ENCODE measurements around the gene POM121.
"Not testable (repeated sequence)": the region's sequence is repeated elsewhere in the genome, so short reads cannot be mapped to it uniquely, and the experiment has no call there.

The POM121 gene

GRCh38 chr7:72924733-72925545 is at the start of gene POM121:
Gene POM121 (plus strand): TSS chr7:72925095. CDS start chr7:72925122, 27 bp downstream.
- Histone ChIP-seq H3K9me3 (ENCODE audit: control insufficient read depth, low read depth, low read length) (no peaks in the 10 kb centered on the region), H3K4me1 (ENCODE audit: control insufficient read depth, low read depth, low read length) (no peaks in the 10 kb centered on the region), H3K9ac (ENCODE audit: low read length) (peak within 1 kb of the TSS; percentile 96), H3K36me3 (ENCODE audit: control insufficient read depth, low read depth, low read length) (peaks cover 31% of the 10 kb centered on the region), H3K27ac (ENCODE audit: low read length) (peak within 1 kb of the TSS; percentile 92), H3K27me3 (ENCODE audit: control insufficient read depth, insufficient read depth, low read length) (no peaks in the 10 kb centered on the region), H3K4me3 (ENCODE audit: low read length) (peak within 1 kb of the TSS; percentile 86)

- peak overlapping the region; percentile 58 for H3K9ac ChIP-seq (ENCODE audit: low read length)
- H3K36me3 ChIP-seq (ENCODE audit: control insufficient read depth, low read depth, low read length); H3K9me3 ChIP-seq (ENCODE audit: control insufficient read depth, low read depth, low read length); H3K27me3 ChIP-seq (ENCODE audit: control insufficient read depth, insufficient read depth, low read length); H3K4me1 ChIP-seq (ENCODE audit: control insufficient read depth, low read depth, low read length); H3K27ac ChIP-seq (ENCODE audit: low read length): not testable (repeated sequence)
- H3K4me3 ChIP-seq (ENCODE audit: low read length), result peak overlapping the region; percentile 75
These were observed 45.7 kb upstream of the POM121 start for GRCh38 chr7:72879079-72879736.

- not testable (repeated sequence) for H3K27me3 ChIP-seq (ENCODE audit: control insufficient read depth, insufficient read depth, low read length); H3K9me3 ChIP-seq (ENCODE audit: control insufficient read depth, low read depth, low read length); H3K4me1 ChIP-seq (ENCODE audit: control insufficient read depth, low read depth, low read length); H3K36me3 ChIP-seq (ENCODE audit: control insufficient read depth, low read depth, low read length); H3K27ac ChIP-seq (ENCODE audit: low read length)
- peak overlapping the region; percentile 58 for H3K9ac ChIP-seq (ENCODE audit: low read length)
- H3K4me3 ChIP-seq (ENCODE audit: low read length), result peak overlapping the region; percentile 75
These were observed 45.1 kb upstream of the POM121 start for GRCh38 chr7:72879737-72880215.

GRCh38 chr7:72891750-72892149 is 33.1 kb upstream of the POM121 start:
- H3K4me3 ChIP-seq (ENCODE audit: low read length); H3K9me3 ChIP-seq (ENCODE audit: control insufficient read depth, low read depth, low read length); H3K4me1 ChIP-seq (ENCODE audit: control insufficient read depth, low read depth, low read length); H3K27me3 ChIP-seq (ENCODE audit: control insufficient read depth, insufficient read depth, low read length); H3K9ac ChIP-seq (ENCODE audit: low read length); H3K27ac ChIP-seq (ENCODE audit: low read length): not testable (repeated sequence)
- peaks cover 17% of the 10 kb centered on the region for H3K36me3 ChIP-seq (ENCODE audit: control insufficient read depth, low read depth, low read length)

- not testable (repeated sequence) for H3K27me3 ChIP-seq (ENCODE audit: control insufficient read depth, insufficient read depth, low read length); H3K36me3 ChIP-seq (ENCODE audit: control insufficient read depth, low read depth, low read length); H3K4me3 ChIP-seq (ENCODE audit: low read length); H3K9me3 ChIP-seq (ENCODE audit: control insufficient read depth, low read depth, low read length); H3K9ac ChIP-seq (ENCODE audit: low read length); H3K27ac ChIP-seq (ENCODE audit: low read length)
- peaks cover 15% of the 10 kb centered on the region for H3K4me1 ChIP-seq (ENCODE audit: control insufficient read depth, low read depth, low read length)
These were observed 20.2 kb upstream of the POM121 start for GRCh38 chr7:72904740-72905139.

GRCh38 chr7:72908422-72908821 is 16.5 kb upstream of the POM121 start:
- not testable (repeated sequence) for H3K9me3 ChIP-seq (ENCODE audit: control insufficient read depth, low read depth, low read length); H3K36me3 ChIP-seq (ENCODE audit: control insufficient read depth, low read depth, low read length); H3K27ac ChIP-seq (ENCODE audit: low read length); H3K27me3 ChIP-seq (ENCODE audit: control insufficient read depth, insufficient read depth, low read length); H3K4me3 ChIP-seq (ENCODE audit: low read length)
- Histone ChIP-seq H3K9ac (ENCODE audit: low read length) (peak overlapping the region; percentile 42), H3K4me1 (ENCODE audit: control insufficient read depth, low read depth, low read length) (peaks cover 16% of the 10 kb centered on the region)

GRCh38 chr7:72911395-72911794 is 13.5 kb upstream of the POM121 start:
- H3K27me3 ChIP-seq (ENCODE audit: control insufficient read depth, insufficient read depth, low read length), result not testable (repeated sequence)

GRCh38 chr7:72913750-72914149 is 11.1 kb upstream of the POM121 start:
- H3K4me1 ChIP-seq (ENCODE audit: control insufficient read depth, low read depth, low read length), result peaks cover 11% of the 10 kb centered on the region
- H3K4me3 ChIP-seq (ENCODE audit: low read length); H3K9me3 ChIP-seq (ENCODE audit: control insufficient read depth, low read depth, low read length); H3K27me3 ChIP-seq (ENCODE audit: control insufficient read depth, insufficient read depth, low read length); H3K36me3 ChIP-seq (ENCODE audit: control insufficient read depth, low read depth, low read length); H3K9ac ChIP-seq (ENCODE audit: low read length); H3K27ac ChIP-seq (ENCODE audit: low read length): not testable (repeated sequence)

More at GRCh38 chr7:72911395-72911794, 13.5 kb upstream of the POM121 start:
- H3K4me1 ChIP-seq (ENCODE audit: control insufficient read depth, low read depth, low read length), result peaks cover 16% of the 10 kb centered on the region
- not testable (repeated sequence) for H3K9me3 ChIP-seq (ENCODE audit: control insufficient read depth, low read depth, low read length); H3K9ac ChIP-seq (ENCODE audit: low read length); H3K36me3 ChIP-seq (ENCODE audit: control insufficient read depth, low read depth, low read length); H3K27ac ChIP-seq (ENCODE audit: low read length); H3K4me3 ChIP-seq (ENCODE audit: low read length)

GRCh38 chr7:72914756-72915525 is 10.0 kb upstream of the POM121 start:
- H3K4me3 ChIP-seq (ENCODE audit: low read length); H3K9me3 ChIP-seq (ENCODE audit: control insufficient read depth, low read depth, low read length); H3K27me3 ChIP-seq (ENCODE audit: control insufficient read depth, insufficient read depth, low read length); H3K27ac ChIP-seq (ENCODE audit: low read length); H3K4me1 ChIP-seq (ENCODE audit: control insufficient read depth, low read depth, low read length); H3K36me3 ChIP-seq (ENCODE audit: control insufficient read depth, low read depth, low read length); H3K9ac ChIP-seq (ENCODE audit: low read length): not testable (repeated sequence)

GRCh38 chr7:72919256-72919775 is 5.6 kb upstream of the POM121 start:
- H3K4me1 ChIP-seq (ENCODE audit: control insufficient read depth, low read depth, low read length), result no peaks in the 10 kb centered on the region
- H3K36me3 ChIP-seq (ENCODE audit: control insufficient read depth, low read depth, low read length), result no peaks in the 10 kb centered on the region
- no peaks in the 10 kb centered on the region for H3K27me3 ChIP-seq (ENCODE audit: control insufficient read depth, insufficient read depth, low read length)
- no peak overlapping the region for H3K27ac ChIP-seq (ENCODE audit: low read length)
- H3K9me3 ChIP-seq (ENCODE audit: control insufficient read depth, low read depth, low read length), result no peaks in the 10 kb centered on the region
- H3K9ac ChIP-seq (ENCODE audit: low read length), result no peak overlapping the region
- H3K4me3 ChIP-seq (ENCODE audit: low read length), result no peak overlapping the region

GRCh38 chr7:72924386-72924732 is 536 bp upstream of the POM121 start:
- no peaks in the 10 kb centered on the region for H3K4me1 ChIP-seq (ENCODE audit: control insufficient read depth, low read depth, low read length)
- H3K27ac ChIP-seq (ENCODE audit: low read length), result peak overlapping the region; percentile 92
- H3K36me3 ChIP-seq (ENCODE audit: control insufficient read depth, low read depth, low read length), result peaks cover 28% of the 10 kb centered on the region
- H3K9me3 ChIP-seq (ENCODE audit: control insufficient read depth, low read depth, low read length), result no peaks in the 10 kb centered on the region
- peak overlapping the region; percentile 86 for H3K4me3 ChIP-seq (ENCODE audit: low read length)
- H3K9ac ChIP-seq (ENCODE audit: low read length), result peak overlapping the region; percentile 96
- H3K27me3 ChIP-seq (ENCODE audit: control insufficient read depth, insufficient read depth, low read length), result no peaks in the 10 kb centered on the region

Measured in iPS-18a (cell line).